Keratinocyte (primary cell): ENCODE data around the gene DUSP22. TPM values are rescaled to one million over a fixed set of nuclear protein-coding genes. Genes with fewer than 3 reads are reported as not detected.

Source experiments
- DNase-seq: peaks from one replicate; pipeline ENCODE4 v3.0.0-alpha.2; 2011; ENCODE audit warnings: low read depth, missing footprints, low spot score
- FAIRE-seq: peaks from 2 replicates; lab custom pipeline; 2011; peaks lifted over from hg19 to GRCh38; lab: Jason Lieb, UNC
- H2AFZ ChIP-seq: 2 replicates; pipeline ENCODE4 v1.6.0; 2012; ENCODE audit warnings: low read length, control low read depth, inconsistent platforms; ENCODE audit not compliant: control insufficient read depth
- H3K27ac ChIP-seq: 2 replicates; pipeline ENCODE4 v1.5.1; 2011; ENCODE audit warnings: low read length; ENCODE audit not compliant: control insufficient read depth, insufficient read depth
- H3K27me3 ChIP-seq: 3 replicates; pipeline ENCODE4 v1.6.0; 2011; ENCODE audit warnings: low read length; ENCODE audit not compliant: control insufficient read depth, insufficient read depth; ENCODE audit errors: extremely low read depth
- H3K36me3 ChIP-seq, 2 experiments: 2 replicates in 1 of 2; 3 replicates in 1 of 2; pipeline ENCODE4 v1.5.1; 2011; ENCODE audit warnings: low read length in 2 of 2, mild to moderate bottlenecking in 1 of 2; ENCODE audit not compliant: control insufficient read depth in 2 of 2, insufficient read depth in 2 of 2; ENCODE audit errors: extremely low read depth in 1 of 2
- H3K4me1 ChIP-seq: 3 replicates; pipeline ENCODE4 v1.5.1; 2011; ENCODE audit warnings: low read length; ENCODE audit not compliant: control insufficient read depth, insufficient read depth; ENCODE audit errors: extremely low read depth
- H3K4me2 ChIP-seq: 3 replicates; pipeline ENCODE4 v1.6.0; 2011; ENCODE audit warnings: low read depth, low read length; ENCODE audit not compliant: control insufficient read depth, insufficient read depth; ENCODE audit errors: extremely low read depth
- H3K4me3 ChIP-seq, 3 experiments: fragments of 200-600 bp in 1 of 3; sonication (generic) in 1 of 3; 2 replicates in 2 of 3; 3 replicates in 1 of 3; pipeline ENCODE4 v1.5.1; 2011 to 2016; ENCODE audit warnings: low read length in 3 of 3, mild to moderate bottlenecking in 3 of 3, control low read depth in 2 of 3, inconsistent platforms in 1 of 3, low read depth in 1 of 3, mixed read lengths in 1 of 3, mixed run types in 1 of 3, moderate library complexity in 1 of 3; ENCODE audit not compliant: control insufficient read depth in 2 of 3, insufficient read depth in 2 of 3; ENCODE audit errors: extremely low read depth in 1 of 3
- H3K79me2 ChIP-seq: 2 replicates; pipeline ENCODE4 v1.6.0; 2012; ENCODE audit warnings: low read length; ENCODE audit not compliant: control insufficient read depth, insufficient read depth
- H3K9ac ChIP-seq: 3 replicates; pipeline ENCODE4 v1.6.0; 2011; ENCODE audit warnings: low read length; ENCODE audit not compliant: control insufficient read depth, insufficient read depth; ENCODE audit errors: extremely low read depth
- H3K9me1 ChIP-seq: 3 replicates; pipeline ENCODE4 v1.6.0; 2011; ENCODE audit warnings: low read length; ENCODE audit not compliant: control insufficient read depth, insufficient read depth; ENCODE audit errors: extremely low read depth
- H3K9me3 ChIP-seq: 2 replicates; pipeline ENCODE4 v1.5.1; 2012; ENCODE audit warnings: low read depth, low read length; ENCODE audit not compliant: control insufficient read depth
- H4K20me1 ChIP-seq: 3 replicates; pipeline ENCODE4 v1.6.0; 2011; ENCODE audit warnings: low read length; ENCODE audit not compliant: control insufficient read depth, insufficient read depth; ENCODE audit errors: extremely low read depth
- CTCF ChIP-seq, 3 experiments: IDR thresholded peaks in 1 of 3; conservative IDR thresholded peaks in 1 of 3; optimal IDR thresholded peaks in 1 of 3; 2 replicates in 2 of 3; 3 replicates in 1 of 3; pipeline versions ENCODE3 to v1.5.1; 2011; ENCODE audit warnings: low read length in 3 of 3, mild to moderate bottlenecking in 3 of 3, moderate library complexity in 2 of 3, control low read depth in 1 of 3, inconsistent platforms in 1 of 3; ENCODE audit not compliant: insufficient read depth in 2 of 3; ENCODE audit errors: extremely low read depth in 1 of 3
- EZH2 ChIP-seq: IDR thresholded peaks from one replicate; pipeline ENCODE4 v1.6.1; 2012; ENCODE audit warnings: inconsistent platforms, mild to moderate bottlenecking, low read length, moderate library complexity
- dilution Hi-C: fragments of 300-500 bp; cut with MboI; formaldehyde crosslinking; loops from one replicate; pipeline ENCODE4 v1.7.0; 2020; ENCODE audit warnings: low sequenced_read_pairs; ENCODE audit not compliant: extremely low pct_ligation_motif_present
- polyA plus RNA-seq, 5 experiments: library from polyadenylated mRNA; depleted of rRNA in 3 of 5; stranded (reverse) in 3 of 5; stranded (forward) in 1 of 5; unstranded in 1 of 5; fragments of >200 nt; gene quantifications; 1 replicate in 1 of 5; 2 replicates in 3 of 5; 3 replicates in 1 of 5; pipeline versions ENCODE4 v1.2.1 to v1.2.3, GENCODE V29; 2011 to 2012; ENCODE audit warnings: missing spikeins in 2 of 5, low read depth in 1 of 5, low replicate concordance in 1 of 5

Gene DUSP22
- polyA plus RNA-seq, 1 donor (not counting 4 experiments of a cell fraction or from before 2014, with no cell fraction given) = 17.3 TPM

GRCh38 chr6:341914-342831 lies 49.9 kb downstream of the DUSP22 start:
- no peaks in the 10 kb centered on the region for H3K4me1 ChIP-seq
- H3K27ac ChIP-seq = no peak overlapping the region
- no peaks in the 10 kb centered on the region for H3K36me3 ChIP-seq
- no peak overlapping the region for H3K4me3 ChIP-seq
- H4K20me1 ChIP-seq = no peaks in the 10 kb centered on the region
- FAIRE-seq (no peak), DNase-seq (no peak)
- no peaks in the 10 kb centered on the region for H3K9me1 ChIP-seq
- TF ChIP-seq EZH2 = no peak
- peaks cover 4% of the 10 kb centered on the region for H3K9me3 ChIP-seq
- dilution Hi-C loops = no loop called here
- H2AFZ ChIP-seq = no peak overlapping the region
- no peak overlapping the region for H3K4me2 ChIP-seq
- no peak overlapping the region for H3K9ac ChIP-seq
- no peaks in the 10 kb centered on the region for H3K79me2 ChIP-seq
- H3K27me3 ChIP-seq = no peaks in the 10 kb centered on the region

GRCh38 chr6:342832-343179 lies 50.5 kb downstream of the DUSP22 start:
- no peak overlapping the region for H3K9ac ChIP-seq
- no peaks in the 10 kb centered on the region for H3K9me1 ChIP-seq
- no peak overlapping the region for H3K27ac ChIP-seq
- dilution Hi-C loops = no loop called here
- no peaks in the 10 kb centered on the region for H3K36me3 ChIP-seq
- peaks cover 4% of the 10 kb centered on the region for H3K9me3 ChIP-seq
- H3K4me2 ChIP-seq = no peak overlapping the region
- H3K4me3 ChIP-seq = no peak overlapping the region
- FAIRE-seq = no peak
- H3K79me2 ChIP-seq = no peaks in the 10 kb centered on the region
- H4K20me1 ChIP-seq = no peaks in the 10 kb centered on the region
- DNase-seq = no peak
- no peak overlapping the region for H2AFZ ChIP-seq
- H3K27me3 ChIP-seq = no peaks in the 10 kb centered on the region
- TF ChIP-seq EZH2 (no peak), CTCF (optimal IDR thresholded peaks at IDR 0.05 in 1 of 3, IDR thresholded peaks at IDR 0.05 in 1 of 3, conservative IDR thresholded peaks at IDR 0.05 in 1 of 3; ENCODE audit: extremely low read depth in 1 of 3, insufficient read depth in 2 of 3, low read length in 3 of 3) (no peak)
- no peaks in the 10 kb centered on the region for H3K4me1 ChIP-seq
